Neuron (in vitro differentiated cells): ENCODE results near the gene DNAJB9.

Experiments
- H2AFZ ChIP-seq: one replicate; pipeline ENCODE4 v1.6.1; 2013; ENCODE audit warnings: low read depth, mild to moderate bottlenecking, inconsistent platforms, low read length, moderate library complexity
- H3K27me3 ChIP-seq: one replicate; pipeline ENCODE4 v1.6.1; 2013; ENCODE audit warnings: low read length; ENCODE audit not compliant: insufficient read depth
- H3K36me3 ChIP-seq: one replicate; pipeline ENCODE4 v1.6.1; 2013; ENCODE audit warnings: low read length; ENCODE audit not compliant: insufficient read depth
- H3K4me1 ChIP-seq: one replicate; pipeline ENCODE4 v1.6.1; 2013; ENCODE audit warnings: low read length; ENCODE audit not compliant: insufficient read depth
- H3K4me3 ChIP-seq: 2 replicates; pipeline ENCODE4 v1.5.1; 2013; ENCODE audit warnings: mild to moderate bottlenecking, low read length, moderate library complexity
- H3K9me3 ChIP-seq: one replicate; pipeline ENCODE4 v1.6.1; 2013; ENCODE audit warnings: low read length

The DNAJB9 gene

GRCh38 chr7:108578937-108579336 lies 9.3 kb downstream of the DNAJB9 start:
- Histone ChIP-seq H2AFZ (no peak overlapping the region), H3K36me3 (peaks cover 15% of the 10 kb centered on the region), H3K4me3 (no peak overlapping the region), H3K27me3 (no peaks in the 10 kb centered on the region), H3K4me1 (peaks cover 10% of the 10 kb centered on the region), H3K9me3 (peaks cover 16% of the 10 kb centered on the region)

- H3K4me3 ChIP-seq = no peak overlapping the region
- H3K4me1 ChIP-seq = peaks cover 10% of the 10 kb centered on the region
- H3K36me3 ChIP-seq = peaks cover 6% of the 10 kb centered on the region
- peaks cover 16% of the 10 kb centered on the region for H3K9me3 ChIP-seq
- H2AFZ ChIP-seq = no peak overlapping the region
- no peaks in the 10 kb centered on the region for H3K27me3 ChIP-seq
These were observed 10.6 kb downstream of the DNAJB9 start for GRCh38 chr7:108580298-108580697.

GRCh38 chr7:108581655-108582491 lies 12.2 kb downstream of the DNAJB9 start:
- no peak overlapping the region for H3K4me3 ChIP-seq
- H3K36me3 ChIP-seq = no peaks in the 10 kb centered on the region
- peaks cover 10% of the 10 kb centered on the region for H3K4me1 ChIP-seq
- H3K9me3 ChIP-seq = peaks cover 16% of the 10 kb centered on the region
- H3K27me3 ChIP-seq = no peaks in the 10 kb centered on the region
- H2AFZ ChIP-seq = no peak overlapping the region

GRCh38 chr7:108584211-108584610 lies 14.5 kb downstream of the DNAJB9 start:
- Histone ChIP-seq H3K36me3 (no peaks in the 10 kb centered on the region), H2AFZ (no peak overlapping the region), H3K4me1 (peaks cover 10% of the 10 kb centered on the region), H3K27me3 (no peaks in the 10 kb centered on the region), H3K9me3 (peaks cover 12% of the 10 kb centered on the region), H3K4me3 (no peak overlapping the region)

GRCh38 chr7:108585843-108586242 lies 16.2 kb downstream of the DNAJB9 start:
- no peak overlapping the region for H2AFZ ChIP-seq
- H3K4me1 ChIP-seq = peaks cover 10% of the 10 kb centered on the region
- no peaks in the 10 kb centered on the region for H3K36me3 ChIP-seq
- H3K4me3 ChIP-seq = no peak overlapping the region
- no peaks in the 10 kb centered on the region for H3K27me3 ChIP-seq
- no peaks in the 10 kb centered on the region for H3K9me3 ChIP-seq

- Histone ChIP-seq H2AFZ (no peak overlapping the region), H3K27me3 (no peaks in the 10 kb centered on the region), H3K4me3 (no peak overlapping the region), H3K4me1 (peaks cover 10% of the 10 kb centered on the region), H3K36me3 (no peaks in the 10 kb centered on the region), H3K9me3 (no peaks in the 10 kb centered on the region)
These were observed 16.6 kb downstream of the DNAJB9 start for GRCh38 chr7:108586274-108586710.

GRCh38 chr7:108589199-108589598 lies 19.5 kb downstream of the DNAJB9 start:
- Histone ChIP-seq H3K36me3 (no peaks in the 10 kb centered on the region), H3K27me3 (no peaks in the 10 kb centered on the region), H3K9me3 (no peaks in the 10 kb centered on the region), H3K4me3 (no peak overlapping the region), H3K4me1 (peaks cover 9% of the 10 kb centered on the region), H2AFZ (no peak overlapping the region)

GRCh38 chr7:108589874-108590273 lies 20.2 kb downstream of the DNAJB9 start:
- H3K27me3 ChIP-seq = no peaks in the 10 kb centered on the region
- H3K9me3 ChIP-seq = no peaks in the 10 kb centered on the region

GRCh38 chr7:108590606-108591005 lies 20.9 kb downstream of the DNAJB9 start:
- peaks cover 9% of the 10 kb centered on the region for H3K4me1 ChIP-seq
- no peaks in the 10 kb centered on the region for H3K9me3 ChIP-seq
- H3K4me3 ChIP-seq = no peak overlapping the region
- H2AFZ ChIP-seq = no peak overlapping the region
- no peaks in the 10 kb centered on the region for H3K27me3 ChIP-seq
- H3K36me3 ChIP-seq = no peaks in the 10 kb centered on the region

More at GRCh38 chr7:108589874-108590273, 20.2 kb downstream of the DNAJB9 start:
- Histone ChIP-seq H2AFZ (no peak overlapping the region), H3K4me3 (no peak overlapping the region), H3K4me1 (peaks cover 9% of the 10 kb centered on the region), H3K36me3 (no peaks in the 10 kb centered on the region)

- Histone ChIP-seq H3K4me3 (peak overlapping the region; percentile 26), H2AFZ (peak overlapping the region; percentile 65)
These were observed 23.1 kb downstream of the DNAJB9 start for GRCh38 chr7:108592646-108593201.

GRCh38 chr7:108596560-108596959 lies 26.9 kb downstream of the DNAJB9 start:
- Histone ChIP-seq H3K4me3 (no peak overlapping the region), H3K36me3 (no peaks in the 10 kb centered on the region), H3K4me1 (peaks cover 39% of the 10 kb centered on the region), H3K27me3 (no peaks in the 10 kb centered on the region), H2AFZ (no peak overlapping the region), H3K9me3 (no peaks in the 10 kb centered on the region)

More at GRCh38 chr7:108592646-108593201, 23.1 kb downstream of the DNAJB9 start:
- H3K4me1 ChIP-seq = peaks cover 22% of the 10 kb centered on the region
- no peaks in the 10 kb centered on the region for H3K36me3 ChIP-seq
- no peaks in the 10 kb centered on the region for H3K9me3 ChIP-seq
- H3K27me3 ChIP-seq = no peaks in the 10 kb centered on the region

- Histone ChIP-seq H3K4me3 (peak overlapping the region; percentile 1), H2AFZ (no peak overlapping the region), H3K27me3 (no peaks in the 10 kb centered on the region), H3K9me3 (no peaks in the 10 kb centered on the region), H3K4me1 (peaks cover 39% of the 10 kb centered on the region), H3K36me3 (no peaks in the 10 kb centered on the region)
These were observed 28.5 kb downstream of the DNAJB9 start for GRCh38 chr7:108598153-108598552.

GRCh38 chr7:108598914-108599580 lies 29.4 kb downstream of the DNAJB9 start:
- Histone ChIP-seq H3K4me3 (peak overlapping the region; percentile 1), H2AFZ (no peak overlapping the region), H3K36me3 (no peaks in the 10 kb centered on the region), H3K9me3 (no peaks in the 10 kb centered on the region), H3K4me1 (peaks cover 42% of the 10 kb centered on the region), H3K27me3 (no peaks in the 10 kb centered on the region)
